Measurements from ENCODE around the gene CCND2.
A peak's percentile ranks its signal among the peaks of the same experiment; 100 is the strongest.

Gene CCND2

DNA sequence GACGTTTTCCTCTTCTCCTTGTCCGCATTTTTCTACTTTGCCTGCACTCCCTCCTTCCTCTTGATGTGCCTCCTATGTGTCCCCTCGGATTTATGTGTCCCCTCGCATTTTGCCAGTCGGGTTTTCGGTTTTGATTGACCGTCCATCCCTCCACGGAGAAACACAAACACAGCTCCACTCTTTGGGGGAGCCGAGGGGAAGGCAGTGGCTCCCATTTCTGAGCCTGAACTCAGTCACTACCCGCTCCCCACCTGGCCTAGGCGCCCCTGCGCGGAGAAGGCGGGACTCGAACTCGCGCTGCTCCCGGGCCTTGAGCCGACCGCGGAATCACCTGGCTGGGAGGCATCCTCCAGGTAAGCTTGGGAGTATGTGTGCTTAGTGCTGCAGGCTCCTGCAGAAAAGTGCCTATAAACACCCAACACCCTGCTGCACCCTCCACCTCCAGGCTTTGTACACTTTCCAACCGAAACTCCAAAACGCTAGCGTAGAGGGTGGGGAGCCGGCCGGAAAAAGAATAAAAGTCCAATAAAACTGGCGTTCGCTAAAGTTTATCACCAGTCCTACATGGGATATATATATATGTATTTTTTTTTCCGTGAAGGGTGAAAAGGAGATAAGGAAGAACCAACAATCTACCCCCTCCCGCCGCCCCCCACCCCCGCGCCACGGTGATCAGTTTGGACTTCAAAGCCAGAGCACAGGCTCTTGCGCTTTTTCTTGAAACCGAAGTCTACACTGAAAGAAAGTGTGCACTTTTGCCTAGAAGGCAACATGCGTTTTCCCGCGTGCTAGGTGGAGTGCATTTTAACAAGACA is 3.3 kb upstream of the CCND2 start (continued):
- TF ChIP-seq, protein P1, sequence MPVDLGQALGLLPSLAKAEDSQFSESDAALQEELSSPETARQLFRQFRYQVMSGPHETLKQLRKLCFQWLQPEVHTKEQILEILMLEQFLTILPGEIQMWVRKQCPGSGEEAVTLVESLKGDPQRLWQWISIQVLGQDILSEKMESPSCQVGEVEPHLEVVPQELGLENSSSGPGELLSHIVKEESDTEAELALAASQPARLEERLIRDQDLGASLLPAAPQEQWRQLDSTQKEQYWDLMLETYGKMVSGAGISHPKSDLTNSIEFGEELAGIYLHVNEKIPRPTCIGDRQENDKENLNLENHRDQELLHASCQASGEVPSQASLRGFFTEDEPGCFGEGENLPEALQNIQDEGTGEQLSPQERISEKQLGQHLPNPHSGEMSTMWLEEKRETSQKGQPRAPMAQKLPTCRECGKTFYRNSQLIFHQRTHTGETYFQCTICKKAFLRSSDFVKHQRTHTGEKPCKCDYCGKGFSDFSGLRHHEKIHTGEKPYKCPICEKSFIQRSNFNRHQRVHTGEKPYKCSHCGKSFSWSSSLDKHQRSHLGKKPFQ (tag by site-specific recombination; IDR thresholded peaks at IDR 0.05), result no peak
- TF ChIP-seq SCRT1 (tag by site-specific recombination; IDR thresholded peaks at IDR 0.05; ENCODE audit: borderline replicate concordance), result no peak
- TF ChIP-seq ZSCAN16 (tag by site-specific recombination; IDR thresholded peaks at IDR 0.05), result no peak
- no peak for TF ChIP-seq ZNF658 (tag by site-specific recombination; IDR thresholded peaks at IDR 0.05)
- TF ChIP-seq ZNF777 (tag by site-specific recombination; IDR thresholded peaks at IDR 0.05; ENCODE audit: borderline replicate concordance), result no peak
- TF ChIP-seq ZNF521 (tag by site-specific recombination; IDR thresholded peaks at IDR 0.05), result no peak
- TF ChIP-seq, protein P2, sequence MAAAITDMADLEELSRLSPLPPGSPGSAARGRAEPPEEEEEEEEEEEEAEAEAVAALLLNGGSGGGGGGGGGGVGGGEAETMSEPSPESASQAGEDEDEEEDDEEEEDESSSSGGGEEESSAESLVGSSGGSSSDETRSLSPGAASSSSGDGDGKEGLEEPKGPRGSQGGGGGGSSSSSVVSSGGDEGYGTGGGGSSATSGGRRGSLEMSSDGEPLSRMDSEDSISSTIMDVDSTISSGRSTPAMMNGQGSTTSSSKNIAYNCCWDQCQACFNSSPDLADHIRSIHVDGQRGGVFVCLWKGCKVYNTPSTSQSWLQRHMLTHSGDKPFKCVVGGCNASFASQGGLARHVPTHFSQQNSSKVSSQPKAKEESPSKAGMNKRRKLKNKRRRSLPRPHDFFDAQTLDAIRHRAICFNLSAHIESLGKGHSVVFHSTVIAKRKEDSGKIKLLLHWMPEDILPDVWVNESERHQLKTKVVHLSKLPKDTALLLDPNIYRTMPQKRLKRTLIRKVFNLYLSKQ (tag by site-specific recombination; IDR thresholded peaks at IDR 0.05; ENCODE audit: borderline replicate concordance), result no peak
- TF ChIP-seq ZNF404 (tag by site-specific recombination; IDR thresholded peaks at IDR 0.05), result no peak
- TF ChIP-seq TCF7L2 (IDR thresholded peaks at IDR 0.05; ENCODE audit: borderline replicate concordance, low read depth, low read length), result no peak
- TF ChIP-seq RBAK (tag by site-specific recombination; IDR thresholded peaks at IDR 0.05), result no peak
- TF ChIP-seq ZNF140 (tag by site-specific recombination; IDR thresholded peaks at IDR 0.05), result no peak
- TF ChIP-seq SP3 (tag by site-specific recombination; IDR thresholded peaks at IDR 0.05), result no peak
- TF ChIP-seq, protein P3, sequence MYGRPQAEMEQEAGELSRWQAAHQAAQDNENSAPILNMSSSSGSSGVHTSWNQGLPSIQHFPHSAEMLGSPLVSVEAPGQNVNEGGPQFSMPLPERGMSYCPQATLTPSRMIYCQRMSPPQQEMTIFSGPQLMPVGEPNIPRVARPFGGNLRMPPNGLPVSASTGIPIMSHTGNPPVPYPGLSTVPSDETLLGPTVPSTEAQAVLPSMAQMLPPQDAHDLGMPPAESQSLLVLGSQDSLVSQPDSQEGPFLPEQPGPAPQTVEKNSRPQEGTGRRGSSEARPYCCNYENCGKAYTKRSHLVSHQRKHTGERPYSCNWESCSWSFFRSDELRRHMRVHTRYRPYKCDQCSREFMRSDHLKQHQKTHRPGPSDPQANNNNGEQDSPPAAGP (tag by site-specific recombination; IDR thresholded peaks at IDR 0.05), result no peak
- TF ChIP-seq ZNF768 (tag by site-specific recombination; IDR thresholded peaks at IDR 0.05), result no peak
- TF ChIP-seq ZNF10 (tag by site-specific recombination; IDR thresholded peaks at IDR 0.05), result no peak
- no peak for TF ChIP-seq ZNF501 (tag by site-specific recombination; IDR thresholded peaks at IDR 0.05)
- TF ChIP-seq ZNF433 (tag by site-specific recombination; IDR thresholded peaks at IDR 0.05; ENCODE audit: low read depth), result no peak
- no peak; the same call in 1 of the 2 replicates for TF ChIP-seq ZNF335 (tag by site-specific recombination; conservative IDR thresholded peaks at IDR 0.05)
- TF ChIP-seq ZNF623 (tag by site-specific recombination; IDR thresholded peaks at IDR 0.05), result no peak
- TF ChIP-seq, protein P4, sequence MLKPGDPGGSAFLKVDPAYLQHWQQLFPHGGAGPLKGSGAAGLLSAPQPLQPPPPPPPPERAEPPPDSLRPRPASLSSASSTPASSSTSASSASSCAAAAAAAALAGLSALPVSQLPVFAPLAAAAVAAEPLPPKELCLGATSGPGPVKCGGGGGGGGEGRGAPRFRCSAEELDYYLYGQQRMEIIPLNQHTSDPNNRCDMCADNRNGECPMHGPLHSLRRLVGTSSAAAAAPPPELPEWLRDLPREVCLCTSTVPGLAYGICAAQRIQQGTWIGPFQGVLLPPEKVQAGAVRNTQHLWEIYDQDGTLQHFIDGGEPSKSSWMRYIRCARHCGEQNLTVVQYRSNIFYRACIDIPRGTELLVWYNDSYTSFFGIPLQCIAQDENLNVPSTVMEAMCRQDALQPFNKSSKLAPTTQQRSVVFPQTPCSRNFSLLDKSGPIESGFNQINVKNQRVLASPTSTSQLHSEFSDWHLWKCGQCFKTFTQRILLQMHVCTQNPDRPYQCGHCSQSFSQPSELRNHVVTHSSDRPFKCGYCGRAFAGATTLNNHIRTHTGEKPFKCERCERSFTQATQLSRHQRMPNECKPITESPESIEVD (tag by site-specific recombination; IDR thresholded peaks at IDR 0.05), result no peak
- no peak for TF ChIP-seq ZNF473 (tag by site-specific recombination; IDR thresholded peaks at IDR 0.05)
- TF ChIP-seq, protein P5, sequence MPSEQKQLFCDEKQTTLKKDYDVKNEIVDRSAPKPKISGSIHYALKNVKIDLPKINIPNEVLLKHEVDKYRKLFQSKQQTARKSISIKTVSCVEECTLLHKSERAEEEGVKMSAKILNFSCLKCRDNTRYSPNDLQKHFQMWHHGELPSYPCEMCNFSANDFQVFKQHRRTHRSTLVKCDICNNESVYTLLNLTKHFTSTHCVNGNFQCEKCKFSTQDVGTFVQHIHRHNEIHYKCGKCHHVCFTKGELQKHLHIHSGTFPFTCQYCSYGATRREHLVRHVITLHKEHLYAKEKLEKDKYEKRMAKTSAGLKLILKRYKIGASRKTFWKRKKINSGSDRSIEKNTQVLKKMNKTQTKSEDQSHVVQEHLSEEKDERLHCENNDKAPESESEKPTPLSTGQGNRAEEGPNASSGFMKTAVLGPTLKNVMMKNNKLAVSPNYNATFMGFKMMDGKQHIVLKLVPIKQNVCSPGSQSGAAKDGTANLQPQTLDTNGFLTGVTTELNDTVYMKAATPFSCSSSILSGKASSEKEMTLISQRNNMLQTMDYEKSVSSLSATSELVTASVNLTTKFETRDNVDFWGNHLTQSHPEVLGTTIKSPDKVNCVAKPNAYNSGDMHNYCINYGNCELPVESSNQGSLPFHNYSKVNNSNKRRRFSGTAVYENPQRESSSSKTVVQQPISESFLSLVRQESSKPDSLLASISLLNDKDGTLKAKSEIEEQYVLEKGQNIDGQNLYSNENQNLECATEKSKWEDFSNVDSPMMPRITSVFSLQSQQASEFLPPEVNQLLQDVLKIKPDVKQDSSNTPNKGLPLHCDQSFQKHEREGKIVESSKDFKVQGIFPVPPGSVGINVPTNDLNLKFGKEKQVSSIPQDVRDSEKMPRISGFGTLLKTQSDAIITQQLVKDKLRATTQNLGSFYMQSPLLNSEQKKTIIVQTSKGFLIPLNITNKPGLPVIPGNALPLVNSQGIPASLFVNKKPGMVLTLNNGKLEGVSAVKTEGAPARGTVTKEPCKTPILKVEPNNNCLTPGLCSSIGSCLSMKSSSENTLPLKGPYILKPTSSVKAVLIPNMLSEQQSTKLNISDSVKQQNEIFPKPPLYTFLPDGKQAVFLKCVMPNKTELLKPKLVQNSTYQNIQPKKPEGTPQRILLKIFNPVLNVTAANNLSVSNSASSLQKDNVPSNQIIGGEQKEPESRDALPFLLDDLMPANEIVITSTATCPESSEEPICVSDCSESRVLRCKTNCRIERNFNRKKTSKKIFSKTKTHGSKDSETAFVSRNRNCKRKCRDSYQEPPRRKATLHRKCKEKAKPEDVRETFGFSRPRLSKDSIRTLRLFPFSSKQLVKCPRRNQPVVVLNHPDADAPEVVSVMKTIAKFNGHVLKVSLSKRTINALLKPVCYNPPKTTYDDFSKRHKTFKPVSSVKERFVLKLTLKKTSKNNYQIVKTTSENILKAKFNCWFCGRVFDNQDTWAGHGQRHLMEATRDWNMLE (tag by site-specific recombination; conservative IDR thresholded peaks at IDR 0.05; ENCODE audit: low read depth), result no peak
- TF ChIP-seq, protein P6, sequence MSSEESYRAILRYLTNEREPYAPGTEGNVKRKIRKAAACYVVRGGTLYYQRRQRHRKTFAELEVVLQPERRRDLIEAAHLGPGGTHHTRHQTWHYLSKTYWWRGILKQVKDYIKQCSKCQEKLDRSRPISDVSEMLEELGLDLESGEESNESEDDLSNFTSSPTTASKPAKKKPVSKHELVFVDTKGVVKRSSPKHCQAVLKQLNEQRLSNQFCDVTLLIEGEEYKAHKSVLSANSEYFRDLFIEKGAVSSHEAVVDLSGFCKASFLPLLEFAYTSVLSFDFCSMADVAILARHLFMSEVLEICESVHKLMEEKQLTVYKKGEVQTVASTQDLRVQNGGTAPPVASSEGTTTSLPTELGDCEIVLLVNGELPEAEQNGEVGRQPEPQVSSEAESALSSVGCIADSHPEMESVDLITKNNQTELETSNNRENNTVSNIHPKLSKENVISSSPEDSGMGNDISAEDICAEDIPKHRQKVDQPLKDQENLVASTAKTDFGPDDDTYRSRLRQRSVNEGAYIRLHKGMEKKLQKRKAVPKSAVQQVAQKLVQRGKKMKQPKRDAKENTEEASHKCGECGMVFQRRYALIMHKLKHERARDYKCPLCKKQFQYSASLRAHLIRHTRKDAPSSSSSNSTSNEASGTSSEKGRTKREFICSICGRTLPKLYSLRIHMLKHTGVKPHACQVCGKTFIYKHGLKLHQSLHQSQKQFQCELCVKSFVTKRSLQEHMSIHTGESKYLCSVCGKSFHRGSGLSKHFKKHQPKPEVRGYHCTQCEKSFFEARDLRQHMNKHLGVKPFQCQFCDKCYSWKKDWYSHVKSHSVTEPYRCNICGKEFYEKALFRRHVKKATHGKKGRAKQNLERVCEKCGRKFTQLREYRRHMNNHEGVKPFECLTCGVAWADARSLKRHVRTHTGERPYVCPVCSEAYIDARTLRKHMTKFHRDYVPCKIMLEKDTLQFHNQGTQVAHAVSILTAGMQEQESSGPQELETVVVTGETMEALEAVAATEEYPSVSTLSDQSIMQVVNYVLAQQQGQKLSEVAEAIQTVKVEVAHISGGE (tag by site-specific recombination; conservative IDR thresholded peaks at IDR 0.05; ENCODE audit: low read depth), result peak; percentile 37; the same call in 1 of the 2 replicates

Measured in HEK293 (cell line).